ENCODE results near the gene CA10.

The CA10 gene

DNA sequence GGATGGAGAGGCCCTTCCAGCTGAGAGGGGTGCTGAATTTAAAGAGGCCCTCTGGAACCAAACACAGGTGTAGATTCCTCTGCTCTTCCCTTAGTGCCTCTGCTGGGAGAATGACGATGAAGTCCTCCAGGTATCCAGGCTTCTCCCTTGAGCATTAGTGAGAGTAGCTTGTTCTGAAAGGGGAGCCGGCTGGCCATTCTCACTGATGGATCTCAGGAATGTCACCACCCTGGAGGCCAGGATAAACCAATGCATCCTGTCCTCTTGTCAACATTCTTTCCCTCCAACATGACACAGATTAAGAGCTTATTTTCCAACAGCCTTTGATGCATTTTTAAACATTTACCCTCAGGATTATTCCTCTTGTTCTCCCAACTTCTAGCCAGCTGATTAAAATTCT is 325.5 kb downstream of the CA10 start:
- no peak for DNase-seq
- H3K27ac ChIP-seq = no peak overlapping the region
- H3K9me3 ChIP-seq (ENCODE audit: severe bottlenecking) = no peaks in the 10 kb centered on the region
- no peaks in the 10 kb centered on the region for H3K27me3 ChIP-seq (ENCODE audit: insufficient read depth, low read depth, severe bottlenecking)
- TF ChIP-seq, protein P1, sequence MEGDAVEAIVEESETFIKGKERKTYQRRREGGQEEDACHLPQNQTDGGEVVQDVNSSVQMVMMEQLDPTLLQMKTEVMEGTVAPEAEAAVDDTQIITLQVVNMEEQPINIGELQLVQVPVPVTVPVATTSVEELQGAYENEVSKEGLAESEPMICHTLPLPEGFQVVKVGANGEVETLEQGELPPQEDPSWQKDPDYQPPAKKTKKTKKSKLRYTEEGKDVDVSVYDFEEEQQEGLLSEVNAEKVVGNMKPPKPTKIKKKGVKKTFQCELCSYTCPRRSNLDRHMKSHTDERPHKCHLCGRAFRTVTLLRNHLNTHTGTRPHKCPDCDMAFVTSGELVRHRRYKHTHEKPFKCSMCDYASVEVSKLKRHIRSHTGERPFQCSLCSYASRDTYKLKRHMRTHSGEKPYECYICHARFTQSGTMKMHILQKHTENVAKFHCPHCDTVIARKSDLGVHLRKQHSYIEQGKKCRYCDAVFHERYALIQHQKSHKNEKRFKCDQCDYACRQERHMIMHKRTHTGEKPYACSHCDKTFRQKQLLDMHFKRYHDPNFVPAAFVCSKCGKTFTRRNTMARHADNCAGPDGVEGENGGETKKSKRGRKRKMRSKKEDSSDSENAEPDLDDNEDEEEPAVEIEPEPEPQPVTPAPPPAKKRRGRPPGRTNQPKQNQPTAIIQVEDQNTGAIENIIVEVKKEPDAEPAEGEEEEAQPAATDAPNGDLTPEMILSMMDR (IDR thresholded peaks at IDR 0.05; ENCODE audit: low read depth, low read length) = no peak
- no peaks in the 10 kb centered on the region for H3K36me3 ChIP-seq
- no peak overlapping the region for H3K4me3 ChIP-seq (ENCODE audit: low read depth, low read length)

DNA sequence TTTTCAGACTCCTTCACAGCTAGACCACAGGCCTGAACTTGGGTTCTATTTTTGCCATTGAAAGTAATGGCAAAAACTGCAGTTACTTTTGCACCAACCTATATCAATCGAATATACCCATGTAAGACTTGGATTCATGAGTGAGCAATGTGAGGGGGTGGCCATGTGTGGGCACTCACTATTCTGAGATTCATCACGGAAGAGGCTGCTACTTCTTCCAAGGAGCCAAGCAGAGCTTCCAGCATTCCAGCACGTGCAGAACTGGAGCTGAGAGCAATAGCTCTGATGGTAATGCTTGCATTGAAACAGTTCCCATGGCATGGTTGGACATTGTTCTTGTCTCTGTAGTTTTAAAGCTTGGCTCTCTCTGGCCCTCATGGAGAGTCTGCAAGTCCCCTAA is 327.6 kb downstream of the CA10 start:
- Histone ChIP-seq H3K36me3 (no peaks in the 10 kb centered on the region), H3K4me3 (ENCODE audit: low read depth, low read length) (no peak overlapping the region), H3K27ac (no peak overlapping the region), H3K27me3 (ENCODE audit: insufficient read depth, low read depth, severe bottlenecking) (no peaks in the 10 kb centered on the region), H3K9me3 (ENCODE audit: severe bottlenecking) (no peaks in the 10 kb centered on the region)
- TF ChIP-seq, protein P1 (IDR thresholded peaks at IDR 0.05; ENCODE audit: low read depth, low read length) = no peak
- no peak for DNase-seq

DNA sequence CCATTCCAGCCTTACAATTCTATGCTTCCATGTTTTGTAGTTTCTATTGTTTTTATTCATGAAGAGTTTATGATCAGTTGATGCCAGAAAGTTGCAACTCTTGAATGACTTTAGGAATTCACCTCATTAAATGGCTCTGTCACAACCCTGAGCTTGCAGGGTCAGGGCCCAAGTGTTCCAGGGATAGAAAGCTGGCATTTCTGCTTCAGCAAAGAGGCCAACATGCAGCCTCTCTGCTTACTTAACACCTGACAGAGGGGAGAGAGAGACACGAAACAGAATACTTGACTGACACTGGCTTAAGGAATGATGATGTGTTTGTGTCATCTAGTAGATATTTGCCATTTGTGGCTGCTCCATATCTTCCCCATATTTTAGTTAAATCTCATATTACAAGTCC is 328.1 kb downstream of the CA10 start:
- no peak overlapping the region for H3K27ac ChIP-seq
- TF ChIP-seq, protein P1 (IDR thresholded peaks at IDR 0.05; ENCODE audit: low read depth, low read length) = no peak
- H3K36me3 ChIP-seq = no peaks in the 10 kb centered on the region
- no peak overlapping the region for H3K4me3 ChIP-seq (ENCODE audit: low read depth, low read length)
- no peaks in the 10 kb centered on the region for H3K9me3 ChIP-seq (ENCODE audit: severe bottlenecking)
- no peak for DNase-seq
- H3K27me3 ChIP-seq (ENCODE audit: insufficient read depth, low read depth, severe bottlenecking) = no peaks in the 10 kb centered on the region

DNA sequence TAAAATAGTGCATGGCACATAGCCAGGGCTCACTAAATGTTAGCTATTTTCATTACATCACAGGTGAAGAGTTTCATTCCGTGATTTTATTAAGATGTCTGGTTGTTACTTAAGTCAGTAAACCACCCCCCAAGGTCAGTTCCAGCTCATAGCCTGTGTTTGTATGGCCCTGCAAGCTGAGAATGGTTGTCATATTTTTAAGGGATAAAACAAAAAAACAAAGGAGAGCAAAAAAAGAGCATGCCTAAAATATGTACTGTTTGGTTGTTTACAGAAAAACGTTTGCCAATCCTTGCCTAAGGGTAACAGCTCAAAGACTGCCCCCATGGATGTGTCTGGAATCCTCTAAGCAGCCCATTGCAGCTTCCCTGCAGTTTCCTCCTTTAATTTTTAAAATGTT is 329.6 kb downstream of the CA10 start:
- TF ChIP-seq, protein P1 (IDR thresholded peaks at IDR 0.05; ENCODE audit: low read depth, low read length) = no peak
- H3K27me3 ChIP-seq (ENCODE audit: insufficient read depth, low read depth, severe bottlenecking) = no peaks in the 10 kb centered on the region
- no peaks in the 10 kb centered on the region for H3K36me3 ChIP-seq
- no peak overlapping the region for H3K27ac ChIP-seq
- H3K9me3 ChIP-seq (ENCODE audit: severe bottlenecking) = no peaks in the 10 kb centered on the region
- no peak for DNase-seq
- no peak overlapping the region for H3K4me3 ChIP-seq (ENCODE audit: low read depth, low read length)

DNA sequence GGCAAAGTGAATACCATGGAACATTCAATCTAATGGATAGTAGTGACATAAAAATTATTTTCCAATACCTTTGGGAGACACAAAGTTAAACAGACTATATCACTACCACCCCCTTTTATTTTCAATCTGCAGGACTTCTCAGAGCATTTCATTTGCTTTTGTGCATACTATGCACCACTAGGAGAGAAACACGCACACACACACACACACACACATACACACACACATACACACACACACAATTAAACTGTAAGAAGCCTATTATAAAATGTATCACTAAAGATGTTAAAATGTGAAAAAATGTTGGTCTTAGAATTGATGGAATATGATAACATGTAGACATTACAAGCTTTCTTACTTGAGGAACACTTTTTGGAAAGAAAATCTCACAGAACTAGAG is 331.4 kb downstream of the CA10 start:
- TF ChIP-seq, protein P1 (IDR thresholded peaks at IDR 0.05; ENCODE audit: low read depth, low read length) = no peak
- Histone ChIP-seq H3K4me3 (ENCODE audit: low read depth, low read length) (no peak overlapping the region), H3K9me3 (ENCODE audit: severe bottlenecking) (no peaks in the 10 kb centered on the region), H3K36me3 (no peaks in the 10 kb centered on the region), H3K27ac (no peak overlapping the region), H3K27me3 (ENCODE audit: insufficient read depth, low read depth, severe bottlenecking) (no peaks in the 10 kb centered on the region)
- DNase-seq = no peak

DNA sequence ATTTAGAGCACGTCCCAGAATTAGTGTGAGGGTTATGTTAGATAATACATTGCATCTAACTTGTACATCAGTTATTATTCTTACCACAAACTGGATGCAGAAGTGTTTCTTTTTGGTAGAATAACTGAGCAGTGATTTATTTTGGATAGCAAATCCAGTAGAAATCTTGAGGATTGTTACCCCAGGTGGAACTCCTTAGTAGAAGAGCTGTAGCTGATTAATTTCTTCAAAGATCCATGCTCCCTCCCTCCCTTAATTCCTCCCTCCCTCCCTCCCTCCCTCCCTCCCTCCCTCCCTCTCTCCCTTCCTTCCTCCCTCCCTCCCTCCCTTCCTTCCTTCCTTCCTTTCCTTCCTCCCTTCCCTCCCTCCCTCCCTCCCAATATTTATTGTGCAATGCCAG is 337.7 kb downstream of the CA10 start:
- Histone ChIP-seq H3K4me3 (ENCODE audit: low read depth, low read length) (no peak overlapping the region), H3K9me3 (ENCODE audit: severe bottlenecking) (no peaks in the 10 kb centered on the region), H3K27ac (no peak overlapping the region), H3K27me3 (ENCODE audit: insufficient read depth, low read depth, severe bottlenecking) (no peaks in the 10 kb centered on the region), H3K36me3 (no peaks in the 10 kb centered on the region)
- DNase-seq = no peak
- TF ChIP-seq, protein P1 (IDR thresholded peaks at IDR 0.05; ENCODE audit: low read depth, low read length) = no peak

Measured in WERI-Rb-1 (cell line).